SK-N-SH (cell line): ENCODE measurements around the gene PGAP3. TPM values are rescaled to one million over a fixed set of nuclear protein-coding genes. Genes with fewer than 3 reads are reported as not detected.

Source experiments
- CTCF ChIA-PET: fragments of 300-600, 350-600 bp; formaldehyde crosslinking; extraction: SDS; loops from one replicate; lab custom pipeline; 2021; lab: Yijun Ruan, JAX
- POLR2A ChIA-PET: fragments of 350-600 bp; sonication (Branson Sonifier 250); formaldehyde crosslinking; extraction: SDS; loops from one replicate; lab custom pipeline; 2020; ENCODE audit warnings: antibody characterized with exemption, inconsistent platforms; lab: Yijun Ruan, JAX
- DNase-seq: peaks from one replicate; pipeline ENCODE4 v3.0.0; 2012
- H2AFZ ChIP-seq: fragments of 200-600 bp; sonication (generic); 2 replicates; pipeline ENCODE4 v1.8.1; 2016; ENCODE audit warnings: antibody characterized with exemption, mild to moderate bottlenecking, low read depth
- H3F3A ChIP-seq: fragments of 200-600 bp; sonication (generic); replicated peaks from 2 replicates; pipeline ENCODE3; 2016; ENCODE audit warnings: antibody characterized with exemption, mild to moderate bottlenecking; ENCODE audit not compliant: insufficient read depth
- H3K27ac ChIP-seq, 2 experiments: fragments of 200-500 bp in 1 of 2; fragments of 200-600 bp in 1 of 2; sonication (Bioruptor generic) in 1 of 2; sonication (generic), shearing (Covaris generic) in 1 of 2; 2 replicates each; pipeline versions ENCODE4 v1.5.1 to v1.6.1; 2014 to 2016; ENCODE audit warnings: low read depth in 2 of 2, inconsistent platforms in 1 of 2, low read length in 1 of 2, mild to moderate bottlenecking in 1 of 2, mixed read lengths in 1 of 2
- H3K27me3 ChIP-seq: fragments of 200-600 bp; sonication (generic), shearing (Covaris generic); 2 replicates; pipeline ENCODE4 v1.6.1; 2016; ENCODE audit warnings: mixed run types; ENCODE audit not compliant: insufficient read depth
- H3K36me3 ChIP-seq, 2 experiments: fragments of 200-500 bp in 1 of 2; fragments of 200-600 bp in 1 of 2; sonication (Bioruptor generic) in 1 of 2; sonication (generic) in 1 of 2; replicated peaks in 1 of 2; 2 replicates each; pipeline versions ENCODE3 to v1.5.1; 2014 to 2016; ENCODE audit warnings: low read length in 1 of 2, mild to moderate bottlenecking in 1 of 2; ENCODE audit not compliant: insufficient read depth in 2 of 2, control insufficient read depth in 1 of 2
- H3K4me1 ChIP-seq, 2 experiments: fragments of 200-500 bp in 1 of 2; fragments of 200-600 bp in 1 of 2; sonication (Bioruptor generic) in 1 of 2; sonication (generic), shearing (Covaris generic) in 1 of 2; 2 replicates each; pipeline versions ENCODE4 v1.5.1 to v1.6.1; 2014 to 2016; ENCODE audit warnings: low read depth in 1 of 2, low read length in 1 of 2, mixed run types in 1 of 2; ENCODE audit not compliant: insufficient read depth in 2 of 2, control insufficient read depth in 1 of 2
- H3K4me2 ChIP-seq: fragments of 200-600 bp; sonication (generic), shearing (Covaris generic); 2 replicates; pipeline ENCODE4 v1.6.1; 2017; ENCODE audit warnings: mixed run types
- H3K4me3 ChIP-seq, 2 experiments: fragments of 200-500 bp in 1 of 2; fragments of 200-600 bp in 1 of 2; sonication (Bioruptor generic) in 1 of 2; sonication (generic), shearing (Covaris generic) in 1 of 2; 2 replicates each; pipeline versions ENCODE4 v1.5.1 to v1.8.1; 2014 to 2016; ENCODE audit warnings: low read depth in 2 of 2, inconsistent platforms in 1 of 2, low read length in 1 of 2, mild to moderate bottlenecking in 1 of 2, mixed read lengths in 1 of 2, moderate library complexity in 1 of 2
- H3K79me2 ChIP-seq: fragments of 200-600 bp; sonication (generic); 2 replicates; pipeline ENCODE4 v1.8.1; 2017; ENCODE audit warnings: mild to moderate bottlenecking; ENCODE audit not compliant: insufficient read depth
- H3K9ac ChIP-seq: fragments of 200-600 bp; sonication (generic); 2 replicates; pipeline ENCODE4 v1.6.1; 2017; ENCODE audit warnings: mixed run types
- H3K9me2 ChIP-seq: fragments of 200-600 bp; sonication (generic); 2 replicates; pipeline ENCODE4 v1.6.1; 2017; ENCODE audit warnings: mixed run types
- H3K9me3 ChIP-seq: fragments of 200-600 bp; sonication (generic); 2 replicates; pipeline ENCODE4 v1.6.1; 2017; ENCODE audit warnings: mixed run types, mild to moderate bottlenecking, moderate library complexity
- H4K20me1 ChIP-seq: fragments of 200-600 bp; sonication (generic); 2 replicates; pipeline ENCODE4 v1.6.1; 2017; ENCODE audit warnings: mild to moderate bottlenecking, mixed run types; ENCODE audit not compliant: insufficient read depth
- CHD2 ChIP-seq: fragments of 150-350 bp; IDR thresholded peaks from 2 replicates; pipeline ENCODE4 v1.6.1; 2018; ENCODE audit warnings: low read length; ENCODE audit not compliant: partially characterized antibody
- CTCF ChIP-seq: fragments of 200-600 bp; sonication (generic); IDR thresholded peaks from 2 replicates; pipeline ENCODE4 v1.6.1; 2017; ENCODE audit warnings: antibody characterized with exemption, mild to moderate bottlenecking, moderate library complexity
- ELF1 ChIP-seq: IDR thresholded peaks from 2 replicates; pipeline ENCODE4 v1.4.0; 2012
- EZH2phosphoT487 ChIP-seq: fragments of 200-600 bp; sonication (generic); IDR thresholded peaks from 2 replicates; pipeline ENCODE4 v1.6.1; 2017; ENCODE audit warnings: low read depth, mixed run types, mild to moderate bottlenecking, antibody characterized with exemption, moderate library complexity, borderline replicate concordance
- FOXM1 ChIP-seq: IDR thresholded peaks from 2 replicates; pipeline ENCODE4 v1.4.0; 2012; ENCODE audit warnings: low read depth, mild to moderate bottlenecking
- GABPA ChIP-seq: IDR thresholded peaks from 2 replicates; pipeline ENCODE4 v1.4.0; 2012; ENCODE audit warnings: low read depth, mild to moderate bottlenecking
- GATA2 ChIP-seq: sonication (generic); formaldehyde crosslinking; IDR thresholded peaks from 2 replicates; pipeline ENCODE4 v1.5.0; 2020; ENCODE audit warnings: mild to moderate bottlenecking, missing genetic modification reagents
- MAX ChIP-seq: IDR thresholded peaks from 2 replicates; pipeline ENCODE4 v1.4.0; 2012; ENCODE audit warnings: low read depth
- MXI1 ChIP-seq: IDR thresholded peaks from 2 replicates; pipeline ENCODE4 v1.6.1; 2012; ENCODE audit warnings: mild to moderate bottlenecking, low read depth, low read length, improper control_type of control experiment
- PBX3 ChIP-seq: IDR thresholded peaks from 2 replicates; pipeline ENCODE4; 2012
- POLR2AphosphoS5 ChIP-seq: IDR thresholded peaks from 2 replicates; pipeline ENCODE4 v1.6.1; 2012; ENCODE audit warnings: low read depth, low read length
- RCOR1 ChIP-seq: fragments of 150-350 bp; IDR thresholded peaks from 2 replicates; pipeline ENCODE4 v1.6.1; 2017; ENCODE audit warnings: antibody characterized with exemption, low read length
- RFX5 ChIP-seq: IDR thresholded peaks from 2 replicates; pipeline ENCODE4 v1.6.1; 2012; ENCODE audit warnings: mild to moderate bottlenecking, improper control_type of control experiment, low read length
- RXRA ChIP-seq: IDR thresholded peaks from 2 replicates; pipeline ENCODE4 v1.4.0; 2012; ENCODE audit warnings: low read depth, mild to moderate bottlenecking, borderline replicate concordance
- SIN3A ChIP-seq: IDR thresholded peaks from 2 replicates; pipeline ENCODE4 v1.6.1; 2012; ENCODE audit warnings: low read depth, mild to moderate bottlenecking, low read length, moderate library complexity, borderline replicate concordance
- SMC3 ChIP-seq: IDR thresholded peaks from 2 replicates; pipeline ENCODE4 v1.6.1; 2012; ENCODE audit warnings: low read depth, low read length, improper control_type of control experiment
- TCF12 ChIP-seq: IDR thresholded peaks from 2 replicates; pipeline ENCODE4 v1.4.0; 2012
- ZBTB33 ChIP-seq: IDR thresholded peaks from 2 replicates; pipeline ENCODE4 v1.4.0; 2012; ENCODE audit warnings: low read depth, borderline replicate concordance
- WGBS: methylation state at CpG from one replicate; pipeline ENCODE4 v1.1.6; 2017; ENCODE audit warnings: low lambda C conversion rate; 5-methylcytosine and 5-hydroxymethylcytosine counted together
- polyA plus RNA-seq, 3 experiments: library from polyadenylated mRNA; depleted of rRNA; stranded (reverse); fragments of >200 nt; gene quantifications; 2 replicates each; pipeline ENCODE4 v1.2.3, GENCODE V29; 2012

The PGAP3 gene
- polyA plus RNA-seq, 1 of the 3 experiments (the other 2 are of a cell fraction): 20.9 TPM

GRCh38 chr17:39651923-39652586 is 35.8 kb downstream of the PGAP3 start:
- ChIA-PET CTCF (interaction anchor here (1.0 to 7.6 kb wide), 6 partner anchors 11 to 29 kb away, joined by 3 to 149 read pairs (median 46); partner anchors contain the start of genes PNMT, STARD3 and TCAP), POLR2A (interaction anchor here (0.7 kb wide), 1 partner anchor 15 kb away, joined by 3 read pairs; no protein-coding TSS in a partner anchor)
- DNase-seq: no peak
- no peak overlapping the region for H3K27ac ChIP-seq
- peaks cover 0 to 3% of the 10 kb centered on the region in 2 experiments for H3K36me3 ChIP-seq
- no peaks in the 10 kb centered on the region for H3K9me3 ChIP-seq
- peaks cover 9% of the 10 kb centered on the region; the same call in 1 of the 2 replicates for H3K79me2 ChIP-seq
- H3K4me3 ChIP-seq: no peak overlapping the region
- no peak overlapping the region for H3K9ac ChIP-seq
- no peak overlapping the region for H3K4me2 ChIP-seq
- no peaks in the 10 kb centered on the region for H3K27me3 ChIP-seq
- TF ChIP-seq GABPA (no peak), RCOR1 (no peak), CTCF (no peak), MAX (no peak), PBX3 (no peak), RXRA (no peak), GATA2 (CRISPR knock-in tag) (no peak), RFX5 (no peak), MXI1 (no peak), SIN3A (no peak), TCF12 (no peak), POLR2AphosphoS5 (no peak), EZH2phosphoT487 (no peak), CHD2 (no peak), SMC3 (no peak), ELF1 (no peak), ZBTB33 (no peak), FOXM1 (no peak)
- H3F3A ChIP-seq: no peaks in the 10 kb centered on the region
- peaks cover 7% of the 10 kb centered on the region; the same call in 1 of the 2 replicates for H4K20me1 ChIP-seq
- peaks cover 0 to 4% of the 10 kb centered on the region in 2 experiments; a peak in 1 of 4 replicates for H3K4me1 ChIP-seq
- 87% methylated on average over 8 of the region's 8 CpGs for WGBS
- no peaks in the 10 kb centered on the region for H3K9me2 ChIP-seq
- no peak overlapping the region for H2AFZ ChIP-seq
